Muscle layer of duodenum (tissue), 2 donors: ENCODE measurements around the gene KRTAP10-6.

Source experiments
- H3K27ac ChIP-seq: one replicate; pipeline ENCODE4 v1.7.0; 2013; ENCODE audit warnings: mild to moderate bottlenecking, low read length
- H3K27me3 ChIP-seq: one replicate; pipeline ENCODE4 v1.7.0; 2013; ENCODE audit warnings: low read depth, mild to moderate bottlenecking, control low read depth, low read length
- H3K36me3 ChIP-seq, 2 donors: one replicate each; pipeline ENCODE4 v1.7.0; 2013; ENCODE audit warnings: low read length in 2 of 2, control low read depth in 1 of 2, mild to moderate bottlenecking in 1 of 2; ENCODE audit not compliant: insufficient read depth in 2 of 2, control insufficient read depth in 1 of 2
- H3K4me1 ChIP-seq, 2 donors: one replicate each; pipeline ENCODE4 v1.7.0; 2013; ENCODE audit warnings: low read length in 2 of 2, mild to moderate bottlenecking in 2 of 2, control low read depth in 1 of 2, moderate library complexity in 1 of 2; ENCODE audit not compliant: insufficient read depth in 2 of 2, control insufficient read depth in 1 of 2
- H3K4me3 ChIP-seq, 2 donors: one replicate each; pipeline ENCODE4 v1.7.0; 2013; ENCODE audit warnings: low read length in 2 of 2, low read depth in 1 of 2, mild to moderate bottlenecking in 1 of 2
- H3K9me3 ChIP-seq, 2 donors: one replicate each; pipeline ENCODE4 v1.7.0; 2013; ENCODE audit warnings: low read length in 2 of 2, control low read depth in 1 of 2, mild to moderate bottlenecking in 1 of 2; ENCODE audit not compliant: control insufficient read depth in 1 of 2
- donor health status: healthy.

The KRTAP10-6 gene

DNA sequence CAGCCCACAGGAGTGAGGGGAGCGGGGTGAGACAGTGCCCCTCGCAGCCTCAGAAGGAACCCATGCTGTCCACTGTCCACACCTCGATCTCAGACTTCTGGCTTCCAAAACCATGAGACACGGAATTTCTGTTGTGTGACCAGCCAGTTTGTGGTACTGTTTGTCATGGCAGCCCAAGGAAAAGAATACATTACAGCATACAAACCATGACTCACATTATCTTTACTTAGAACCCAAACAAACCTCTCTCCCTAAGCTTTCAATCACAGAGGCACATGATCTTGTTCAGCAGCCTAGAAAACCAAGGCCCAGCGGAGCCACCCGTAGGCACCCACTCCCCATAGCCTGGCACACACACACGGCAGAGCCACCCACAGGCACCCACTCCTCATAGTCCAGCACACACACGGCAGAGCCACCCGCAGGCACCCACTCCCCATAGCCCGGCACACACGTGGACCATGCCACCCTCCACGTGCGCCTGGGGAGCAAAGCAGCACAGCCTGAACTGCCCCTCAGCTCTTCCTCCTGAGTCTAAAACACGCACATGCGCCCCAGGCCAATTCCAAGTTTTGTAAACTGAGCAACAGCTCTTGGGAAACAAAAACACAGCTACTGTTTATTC lies 19.2 kb downstream of the KRTAP10-6 start:
- Histone ChIP-seq H3K36me3 (no peaks in the 10 kb centered on the region), H3K4me3 (no peak overlapping the region), H3K9me3 (peaks cover 8 to 17% of the 10 kb centered on the region in 2 donors), H3K4me1 (no peaks in the 10 kb centered on the region), H3K27ac (no peak overlapping the region), H3K27me3 (no peaks in the 10 kb centered on the region)

DNA sequence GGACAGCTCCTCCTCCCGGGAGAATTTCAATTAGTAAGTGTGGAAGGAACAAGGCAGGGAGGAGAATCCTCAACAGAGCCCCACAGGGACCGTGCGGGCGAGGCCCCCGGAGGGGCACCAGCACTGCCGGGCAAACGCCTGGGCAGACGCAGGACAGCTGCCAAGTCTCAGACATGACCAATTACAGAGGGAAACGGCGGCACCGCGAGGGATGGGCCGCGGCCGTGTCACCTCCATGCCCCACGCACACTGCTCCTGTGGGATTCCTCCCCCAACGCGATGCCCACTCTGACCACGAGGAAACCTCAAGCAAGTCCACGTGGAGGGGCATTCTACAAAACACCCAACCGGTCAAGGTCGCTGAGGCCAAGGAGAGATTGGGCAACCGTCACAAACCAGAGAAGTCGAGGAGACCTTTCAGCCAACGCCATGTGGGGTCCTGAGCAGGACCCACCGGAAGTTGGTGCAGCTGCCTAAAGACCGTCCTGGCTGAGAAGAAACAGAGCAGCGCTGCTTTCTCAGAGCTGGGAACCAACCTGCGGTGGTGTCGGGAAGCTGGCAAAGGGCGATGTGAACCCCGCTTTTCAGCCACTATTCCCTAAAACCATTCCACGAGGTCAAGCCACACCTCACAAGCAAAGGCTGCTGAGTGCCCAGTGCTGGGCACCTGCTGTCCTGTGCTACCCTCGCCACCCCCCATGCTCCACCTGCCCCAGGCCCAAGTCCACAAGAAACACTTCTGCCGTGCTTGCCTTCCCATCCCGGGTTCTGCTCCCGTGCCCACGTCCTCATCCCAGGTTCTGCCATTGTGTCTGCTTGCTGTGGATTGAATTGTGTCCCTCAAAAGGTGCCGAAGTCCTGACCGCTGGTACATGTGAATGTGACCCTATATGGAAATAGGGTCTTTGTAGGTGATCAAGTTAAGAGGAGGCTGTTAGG lies 20.2 kb downstream of the KRTAP10-6 start:
- H3K27ac ChIP-seq, result no peak overlapping the region
- H3K4me3 ChIP-seq, result no peak overlapping the region

DNA sequence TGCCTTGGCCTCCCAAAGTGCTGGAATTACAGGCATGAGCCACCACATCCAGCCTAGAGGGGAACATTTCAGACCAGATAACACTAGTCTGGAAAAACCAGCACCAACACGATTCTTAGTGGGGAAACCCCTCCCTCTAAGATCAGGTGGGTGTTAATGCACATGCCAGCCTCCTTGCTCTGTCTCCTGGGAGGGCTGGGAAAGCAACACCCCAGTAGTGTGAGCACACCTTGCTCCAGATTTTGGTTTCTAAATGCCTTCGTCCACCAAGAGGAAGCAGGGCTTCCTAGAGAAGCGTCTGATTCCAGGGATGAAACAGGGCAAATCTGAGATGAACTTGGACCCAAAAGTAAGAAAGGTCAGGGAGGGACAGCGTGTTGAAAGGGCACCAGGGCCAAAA lies 21.0 kb downstream of the KRTAP10-6 start:
- H3K4me3 ChIP-seq, result no peak overlapping the region
- H3K27ac ChIP-seq, result no peak overlapping the region
- H3K36me3 ChIP-seq, result no peaks in the 10 kb centered on the region
- no peaks in the 10 kb centered on the region for H3K4me1 ChIP-seq
- H3K9me3 ChIP-seq, result peaks cover 4 to 12% of the 10 kb centered on the region in 2 donors
- no peaks in the 10 kb centered on the region for H3K27me3 ChIP-seq

More for the DNA sequence above, 20.2 kb downstream of the KRTAP10-6 start:
- Histone ChIP-seq H3K36me3 (no peaks in the 10 kb centered on the region), H3K27me3 (no peaks in the 10 kb centered on the region), H3K9me3 (peaks cover 8 to 12% of the 10 kb centered on the region in 2 donors), H3K4me1 (no peaks in the 10 kb centered on the region)

DNA sequence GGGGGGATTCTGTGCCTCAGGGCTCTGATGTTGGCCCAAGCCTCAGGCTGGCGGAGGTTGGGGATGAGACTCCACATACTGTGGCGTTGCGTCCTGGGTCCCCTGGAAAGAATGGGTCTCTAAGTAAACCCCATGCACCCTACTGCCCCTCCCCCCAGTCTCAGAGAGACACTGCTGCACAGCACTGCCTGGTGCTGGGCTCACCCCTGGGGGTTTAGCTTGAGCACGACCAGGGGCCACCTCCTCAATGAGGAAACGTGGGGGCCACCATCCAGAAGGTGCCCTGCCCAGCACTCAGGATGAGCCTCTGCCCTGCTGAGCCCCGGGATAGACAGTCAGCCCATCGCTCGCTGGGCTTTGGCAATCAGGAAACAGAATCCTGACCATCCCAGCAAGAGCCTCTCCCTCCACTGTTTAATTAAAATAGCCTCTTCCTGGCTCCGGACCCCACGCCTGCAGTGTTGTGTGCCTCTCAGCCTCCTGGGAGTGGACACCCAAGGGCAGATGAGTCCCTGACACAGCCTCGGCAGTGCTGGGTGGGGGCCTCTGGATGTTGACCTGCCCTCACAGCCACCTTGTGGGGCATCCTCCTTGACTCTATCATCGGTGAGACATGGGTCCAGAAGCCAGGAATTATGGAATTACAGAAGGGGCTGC lies 22.3 kb downstream of the KRTAP10-6 start:
- no peak overlapping the region for H3K27ac ChIP-seq
- H3K4me3 ChIP-seq, result no peak overlapping the region

DNA sequence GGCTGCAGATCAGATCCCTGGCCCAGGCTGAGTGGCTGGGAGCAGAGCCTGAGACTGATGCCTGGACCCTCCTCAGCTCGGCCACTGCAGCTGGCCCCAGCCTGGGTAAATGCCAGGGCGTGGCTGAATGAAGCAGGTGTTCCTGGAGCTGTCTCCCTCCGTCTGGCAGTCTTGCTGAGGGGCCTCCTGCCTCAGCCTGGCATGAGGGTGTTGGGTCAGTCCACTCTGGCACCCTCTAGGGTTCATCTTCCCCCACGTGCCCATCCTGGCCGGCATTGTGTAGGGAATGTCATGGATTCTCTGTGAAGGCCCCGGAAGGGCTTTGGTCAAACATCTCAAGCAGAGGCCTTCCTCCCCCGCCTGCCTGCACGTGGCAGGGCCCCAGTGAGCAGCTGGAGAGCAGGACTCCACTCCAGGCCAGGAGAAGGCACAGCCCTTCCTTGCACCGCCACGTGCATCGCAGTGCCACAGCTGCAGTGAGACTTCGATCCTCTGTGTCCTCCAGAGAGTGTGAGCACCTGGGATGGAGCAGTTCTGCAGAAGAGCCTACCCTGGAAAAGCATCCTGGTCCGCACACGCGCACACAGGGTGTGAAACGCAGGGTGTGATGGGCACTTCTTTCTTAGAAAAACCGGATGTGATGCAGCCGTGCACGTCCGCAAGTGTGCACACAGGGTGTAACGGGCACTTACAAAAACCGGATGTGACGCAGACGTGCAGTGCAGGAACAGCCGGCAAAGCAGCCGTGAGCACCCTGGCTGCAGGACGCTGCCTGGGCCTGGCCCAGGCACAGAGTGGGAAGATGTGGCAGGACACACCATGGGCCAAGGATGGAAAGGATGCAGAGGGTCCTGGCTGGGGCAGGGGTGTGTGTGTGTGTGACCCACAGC lies 23.4 kb downstream of the KRTAP10-6 start:
- Histone ChIP-seq H3K4me3 (no peak overlapping the region), H3K4me1 (no peaks in the 10 kb centered on the region), H3K36me3 (no peaks in the 10 kb centered on the region), H3K27me3 (no peaks in the 10 kb centered on the region), H3K9me3 (peaks cover 4 to 12% of the 10 kb centered on the region in 2 donors), H3K27ac (no peak overlapping the region)

More for the DNA sequence above, 22.3 kb downstream of the KRTAP10-6 start:
- H3K4me1 ChIP-seq, result no peaks in the 10 kb centered on the region
- no peaks in the 10 kb centered on the region for H3K36me3 ChIP-seq
- H3K27me3 ChIP-seq, result no peaks in the 10 kb centered on the region
- H3K9me3 ChIP-seq, result peaks cover 4 to 12% of the 10 kb centered on the region in 2 donors

DNA sequence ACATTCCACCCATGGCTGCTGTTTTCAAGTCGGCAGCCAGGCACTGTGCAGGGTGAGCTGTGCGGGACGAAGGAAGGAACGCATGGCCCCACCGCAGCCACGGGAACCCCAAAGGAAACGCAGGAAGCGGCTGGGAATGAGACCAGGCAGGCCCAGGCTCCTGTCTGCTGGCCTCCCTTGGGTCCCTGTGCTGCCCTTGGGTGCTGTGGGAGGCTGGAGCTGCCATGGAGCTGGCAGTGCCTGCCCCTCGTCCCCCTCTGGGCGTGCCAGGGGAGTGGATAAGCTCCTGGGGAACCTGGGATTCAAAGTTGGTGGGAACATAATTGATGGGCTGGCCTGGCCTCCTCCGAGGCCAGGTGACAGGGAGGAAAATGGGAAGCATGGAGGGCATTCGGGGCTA lies 24.0 kb downstream of the KRTAP10-6 start:
- no peaks in the 10 kb centered on the region for H3K36me3 ChIP-seq
- no peak overlapping the region for H3K4me3 ChIP-seq
- H3K9me3 ChIP-seq, result peaks cover 4 to 12% of the 10 kb centered on the region in 2 donors
- no peak overlapping the region for H3K27ac ChIP-seq
- no peaks in the 10 kb centered on the region for H3K4me1 ChIP-seq
- no peaks in the 10 kb centered on the region for H3K27me3 ChIP-seq

DNA sequence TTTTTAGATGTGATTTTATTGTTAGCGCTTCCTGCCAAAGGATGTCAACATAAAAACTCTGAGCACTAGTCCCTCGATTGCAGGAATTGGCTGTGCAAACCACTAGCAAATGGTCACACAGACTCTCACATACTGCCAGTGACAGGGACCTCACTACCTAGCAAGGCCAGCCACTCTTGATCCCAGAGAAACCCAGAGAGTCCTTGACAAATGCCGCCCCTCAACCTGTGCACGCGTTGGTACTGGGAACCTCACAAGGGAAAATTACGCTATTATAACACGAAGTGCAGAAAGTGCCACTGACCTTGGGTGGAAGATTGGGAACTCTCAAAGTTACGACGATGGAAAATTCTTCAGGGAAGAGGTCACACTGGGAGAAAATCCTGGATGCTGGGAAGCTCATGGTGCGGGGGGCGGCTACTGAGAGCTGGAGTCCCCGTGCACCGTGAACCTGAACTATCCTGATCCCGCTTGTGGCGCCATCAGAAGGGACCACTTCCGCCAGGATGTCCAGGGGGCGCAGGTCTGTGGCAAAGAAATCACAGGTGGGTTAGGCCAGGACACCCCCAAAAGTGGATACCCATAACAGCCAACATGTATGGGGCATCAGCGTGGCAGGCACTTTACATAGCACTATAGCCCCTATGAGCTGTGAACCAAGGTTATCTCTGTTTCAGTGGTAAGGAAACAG lies 24.7 kb downstream of the KRTAP10-6 start:
- Histone ChIP-seq H3K27ac (no peak overlapping the region), H3K36me3 (no peaks in the 10 kb centered on the region), H3K4me1 (no peaks in the 10 kb centered on the region), H3K27me3 (no peaks in the 10 kb centered on the region), H3K9me3 (peaks cover 4 to 14% of the 10 kb centered on the region in 2 donors), H3K4me3 (no peak overlapping the region)

DNA sequence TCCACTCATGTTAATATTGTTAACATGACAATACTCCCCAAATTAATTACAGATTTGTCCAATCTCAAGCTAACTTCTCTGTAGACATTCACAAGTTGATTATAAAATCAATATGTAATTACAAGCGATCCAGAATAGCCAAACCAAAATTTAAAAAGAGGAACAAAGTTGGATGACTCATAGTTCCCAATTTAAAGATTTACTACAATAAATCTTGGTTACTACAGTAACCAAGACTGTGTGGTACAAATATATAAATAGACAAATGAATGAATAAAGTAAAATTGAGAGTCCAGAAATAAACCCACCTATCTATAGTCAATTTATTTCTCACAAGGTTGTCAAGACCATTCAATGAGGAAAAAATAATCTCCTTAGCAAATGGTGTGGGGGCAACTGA lies 25.9 kb downstream of the KRTAP10-6 start:
- Histone ChIP-seq H3K4me3 (no peak overlapping the region), H3K27ac (no peak overlapping the region), H3K36me3 (no peaks in the 10 kb centered on the region)

DNA sequence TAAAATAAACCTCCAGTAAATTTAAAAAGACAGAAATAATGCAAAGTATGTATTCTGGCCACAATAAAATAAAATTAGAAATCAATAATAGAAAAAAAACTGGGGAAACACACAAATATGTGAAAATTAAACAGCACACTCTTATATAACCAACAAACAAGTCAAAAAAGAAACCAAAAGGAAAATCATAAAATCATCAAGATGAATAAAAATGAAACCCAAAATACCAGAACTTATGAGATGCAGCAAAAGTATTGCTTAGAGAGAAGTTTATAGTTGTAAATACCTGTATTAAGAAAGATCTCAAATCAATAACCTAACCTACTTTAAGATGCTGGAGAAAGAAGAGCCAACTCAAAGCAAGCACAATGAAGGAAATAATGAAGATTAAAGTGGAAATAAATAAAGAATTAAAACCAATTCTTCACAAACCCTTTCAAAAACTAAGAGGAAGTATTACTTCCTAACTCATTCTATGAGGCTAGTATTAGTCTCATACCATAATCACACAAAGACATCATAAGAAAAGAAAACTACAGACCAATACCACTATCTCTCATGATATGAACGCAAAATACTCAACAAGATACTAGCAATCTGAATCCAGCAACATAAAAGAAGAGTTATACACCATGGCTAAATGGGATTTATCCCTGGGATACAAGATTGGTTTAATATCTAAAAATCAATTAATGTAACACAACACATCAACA lies 27.3 kb downstream of the KRTAP10-6 start:
- Histone ChIP-seq H3K36me3 (no peaks in the 10 kb centered on the region), H3K4me3 (no peak overlapping the region), H3K9me3 (peaks cover 0 to 4% of the 10 kb centered on the region in 2 donors)

More for the DNA sequence above, 25.9 kb downstream of the KRTAP10-6 start:
- Histone ChIP-seq H3K27me3 (no peaks in the 10 kb centered on the region), H3K4me1 (no peaks in the 10 kb centered on the region), H3K9me3 (peaks cover 4 to 12% of the 10 kb centered on the region in 2 donors)

DNA sequence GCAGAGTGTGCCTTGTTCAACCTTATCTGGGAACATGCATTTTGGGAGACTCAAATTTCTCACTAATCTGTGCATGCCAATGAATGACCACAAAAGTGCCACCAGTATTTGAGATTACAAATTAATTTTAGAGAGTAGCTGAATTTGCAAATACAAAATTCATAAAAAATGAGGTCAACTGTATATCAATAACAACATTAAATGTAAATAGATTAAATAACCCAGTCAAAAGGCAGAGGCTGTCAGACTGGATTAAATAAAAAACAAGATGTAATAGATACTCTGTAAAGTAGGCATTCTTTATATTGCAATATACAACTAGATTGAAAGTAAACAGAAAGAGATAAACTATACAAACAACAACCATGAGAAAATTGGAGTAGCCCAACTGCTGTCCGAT lies 28.2 kb downstream of the KRTAP10-6 start:
- Histone ChIP-seq H3K27me3 (no peaks in the 10 kb centered on the region), H3K9me3 (peaks cover 0 to 4% of the 10 kb centered on the region in 2 donors), H3K4me1 (no peaks in the 10 kb centered on the region), H3K4me3 (no peak overlapping the region), H3K36me3 (no peaks in the 10 kb centered on the region), H3K27ac (no peak overlapping the region)

More for the DNA sequence above, 27.3 kb downstream of the KRTAP10-6 start:
- H3K27ac ChIP-seq, result no peak overlapping the region
- no peaks in the 10 kb centered on the region for H3K27me3 ChIP-seq
- no peaks in the 10 kb centered on the region for H3K4me1 ChIP-seq
